GM23338 (cell line): ENCODE results near the gene CADM4. TPM values are rescaled to one million over a fixed set of nuclear protein-coding genes. Genes with fewer than 3 reads are reported as not detected.

ENCODE experiments used
- ATAC-seq: fragments of 200-7000 bp; cut with Tn5 transposase; 3 replicates; pipeline ENCODE4 v1.9.1; 2020
- DNase-seq: peaks from one replicate; pipeline ENCODE4 v3.0.0-alpha.2; 2015; ENCODE audit warnings: low spot score
- H2AFZ ChIP-seq: fragments of 200-600 bp; sonication (generic); 2 replicates; pipeline ENCODE4 v1.8.0; 2016; ENCODE audit warnings: antibody characterized with exemption, mild to moderate bottlenecking, moderate library complexity
- H3F3A ChIP-seq: fragments of 200-600 bp; sonication (generic); replicated peaks from 2 replicates; pipeline ENCODE4 v1.8.0; 2017; ENCODE audit warnings: antibody characterized with exemption, mixed run types, low read depth
- H3K27ac ChIP-seq: fragments of 200-600 bp; sonication (generic); 2 replicates; pipeline ENCODE4 v1.6.1; 2016; ENCODE audit warnings: low read depth
- H3K27me3 ChIP-seq: fragments of 200-600 bp; sonication (generic); 2 replicates; pipeline ENCODE4 v1.8.0; 2016; ENCODE audit warnings: mild to moderate bottlenecking, mixed run types, moderate library complexity; ENCODE audit not compliant: insufficient read depth
- H3K36me3 ChIP-seq: fragments of 200-600 bp; sonication (generic); 2 replicates; pipeline ENCODE4 v1.8.0; 2016; ENCODE audit warnings: mild to moderate bottlenecking; ENCODE audit not compliant: insufficient read depth
- H3K4me1 ChIP-seq: fragments of 200-600 bp; sonication (generic); 2 replicates; pipeline ENCODE4 v1.8.0; 2016; ENCODE audit warnings: mild to moderate bottlenecking, moderate library complexity; ENCODE audit not compliant: insufficient read depth
- H3K4me2 ChIP-seq: fragments of 200-600 bp; sonication (generic); 2 replicates; pipeline ENCODE4 v1.7.1; 2017; ENCODE audit warnings: mixed run types
- H3K4me3 ChIP-seq: fragments of 200-600 bp; sonication (generic); 2 replicates; pipeline ENCODE4 v1.6.1; 2016; ENCODE audit warnings: mixed run types
- H3K79me2 ChIP-seq: fragments of 200-600 bp; sonication (generic); replicated peaks from 2 replicates; pipeline ENCODE4 v1.8.0; 2017; ENCODE audit warnings: mild to moderate bottlenecking; ENCODE audit not compliant: insufficient read depth
- H3K9me2 ChIP-seq: fragments of 200-600 bp; sonication (generic); 2 replicates; pipeline ENCODE4 v1.8.0; 2017; ENCODE audit not compliant: insufficient read depth
- H4K20me1 ChIP-seq: fragments of 200-600 bp; sonication (generic); replicated peaks from 2 replicates; pipeline ENCODE4 v1.8.0; 2017; ENCODE audit warnings: mild to moderate bottlenecking; ENCODE audit not compliant: insufficient read depth
- H3K27ac Mint-ChIP-seq: 2 replicates; pipeline ENCODE4 v1.8.0; 2020; ENCODE audit warnings: inconsistent platforms, mild to moderate bottlenecking, moderate library complexity, mixed read lengths
- H3K27me3 Mint-ChIP-seq: 3 replicates; pipeline ENCODE4 v1.8.0; 2022; ENCODE audit warnings: low read depth, mild to moderate bottlenecking, moderate library complexity, mixed read lengths, inconsistent platforms; ENCODE audit not compliant: insufficient read depth, poor library complexity
- H3K36me3 Mint-ChIP-seq: 3 replicates; pipeline ENCODE4 v1.8.0; 2021; ENCODE audit warnings: low read depth, mild to moderate bottlenecking, inconsistent platforms, moderate library complexity, mixed read lengths
- H3K4me1 Mint-ChIP-seq: 3 replicates; pipeline ENCODE4 v1.8.0; 2020; ENCODE audit warnings: mild to moderate bottlenecking, inconsistent platforms, mixed read lengths
- H3K4me3 Mint-ChIP-seq: 3 replicates; pipeline ENCODE4 v1.8.0; 2021; ENCODE audit warnings: moderate library complexity, mild to moderate bottlenecking, inconsistent platforms, mixed read lengths
- H3K9me3 Mint-ChIP-seq: 3 replicates; pipeline ENCODE4 v1.8.0; 2020; ENCODE audit warnings: moderate library complexity, mild to moderate bottlenecking, inconsistent platforms, mixed read lengths
- CREB1 ChIP-seq: fragments of 250-450 bp; sonication (Bioruptor Pico); IDR thresholded peaks from 2 replicates; pipeline ENCODE4 v1.5.0; 2020; ENCODE audit warnings: low read depth, mild to moderate bottlenecking, moderate library complexity
- CTCF ChIP-seq, 2 experiments: fragments of 200-600 bp in 1 of 2; sonication (generic) in 1 of 2; conservative IDR thresholded peaks; 2 replicates each; pipeline versions ENCODE4 v1.5.1 to v1.6.1; 2016 to 2017; ENCODE audit warnings: antibody characterized with exemption in 2 of 2, low read depth in 2 of 2, mild to moderate bottlenecking in 2 of 2, moderate library complexity in 1 of 2
- ETS1 ChIP-seq: IDR thresholded peaks from 2 replicates; pipeline ENCODE4 v1.6.1; 2016; ENCODE audit warnings: antibody characterized with exemption
- EZH2phosphoT487 ChIP-seq: fragments of 200-600 bp; sonication (generic); IDR thresholded peaks from one replicate; pipeline ENCODE4 v1.8.1; 2018; ENCODE audit warnings: antibody characterized with exemption; ENCODE audit not compliant: unreplicated experiment
- JUNB ChIP-seq: IDR thresholded peaks from one replicate; pipeline ENCODE4 v1.6.1; 2016; ENCODE audit warnings: antibody characterized with exemption; ENCODE audit not compliant: unreplicated experiment
- NANOG ChIP-seq: IDR thresholded peaks from 2 replicates; pipeline ENCODE4 v1.6.1; 2016; ENCODE audit warnings: antibody characterized with exemption, borderline replicate concordance
- POLR2AphosphoS5 ChIP-seq: IDR thresholded peaks from 2 replicates; pipeline ENCODE4 v1.6.1; 2016; ENCODE audit warnings: antibody characterized with exemption, low read depth
- REST ChIP-seq: IDR thresholded peaks from one replicate; pipeline ENCODE4 v1.6.1; 2018; ENCODE audit warnings: antibody characterized with exemption; ENCODE audit not compliant: unreplicated experiment
- ZNF114 ChIP-seq: fragments of 250-450 bp; sonication (Bioruptor Pico); IDR thresholded peaks from 2 replicates; pipeline ENCODE4 v1.5.0; 2020; ENCODE audit warnings: mild to moderate bottlenecking, moderate library complexity
- ZNF331 ChIP-seq: fragments of 250-450 bp; sonication (Bioruptor Pico); IDR thresholded peaks from 2 replicates; pipeline ENCODE4 v1.5.0; 2020; ENCODE audit warnings: low read depth, mild to moderate bottlenecking, moderate library complexity
- ZNF462 ChIP-seq: fragments of 250-450 bp; sonication (Bioruptor Pico); IDR thresholded peaks from 2 replicates; pipeline ENCODE4 v1.5.0; 2020; ENCODE audit warnings: mild to moderate bottlenecking, moderate library complexity
- polyA plus RNA-seq: library from polyadenylated mRNA; unstranded; fragments of >200 nt; fragmentation: Nextera tagmentation; extraction: Ambion mirVana; gene quantifications from 2 replicates; pipeline ENCODE4 v1.2.1, GENCODE V29; 2016
- total RNA-seq: library from RNA; depleted of rRNA; stranded (reverse); fragments of >200 nt; shearing (Covaris generic); gene quantifications from 2 replicates; pipeline ENCODE4 v1.2.3, GENCODE V29; 2014

Gene CADM4
- total and polyA plus RNA-seq, 2 experiments from 2014 or later = 3.7 to 21.2 TPM

- Mint-ChIP-seq H3K27me3 (peaks cover 14% of the 10 kb centered on the region), H3K27ac (peak overlapping the region; percentile 100), H3K4me3 (peak overlapping the region; percentile 98), H3K9me3 (peaks cover 2% of the 10 kb centered on the region; the same call in 2 of the 3 replicates), H3K36me3 (peaks cover 18% of the 10 kb centered on the region), H3K4me1 (peaks cover 19% of the 10 kb centered on the region)
- TF ChIP-seq POLR2AphosphoS5 (no peak), NANOG (no peak), ETS1 (no peak), CREB1 (no peak), ZNF462 (CRISPR knock-in tag) (no peak), JUNB (no peak), REST (no peak), EZH2phosphoT487 (no peak), CTCF (conservative IDR thresholded peaks at IDR 0.05; ENCODE audit: low read depth in 2 of 2) (no peak), ZNF331 (CRISPR knock-in tag) (no peak), ZNF114 (CRISPR knock-in tag) (no peak)
- Histone ChIP-seq H3K9me2 (no peaks in the 10 kb centered on the region), H3K79me2 (peaks cover 23% of the 10 kb centered on the region), H3K27me3 (no peaks in the 10 kb centered on the region), H3K27ac (peak overlapping the region; percentile 95), H3F3A (0 out of 2 replicates have a peak, but pooled peaks cover 11% of the 10 kb centered on the region), H3K4me1 (peaks cover 10% of the 10 kb centered on the region), H4K20me1 (peaks cover 8% of the 10 kb centered on the region; the same call in 1 of the 2 replicates), H2AFZ (peak overlapping the region; percentile 7; the same call in 1 of the 2 replicates), H3K4me3 (peak overlapping the region; percentile 76), H3K36me3 (peaks cover 8% of the 10 kb centered on the region; the same call in 1 of the 2 replicates), H3K4me2 (peak overlapping the region; percentile 93)
- DNase-seq (no peak), ATAC-seq (no peak)
Measured at GRCh38 chr19:43596842-43597461, 42.7 kb downstream of the CADM4 start.
